Fibroblast of lung (primary cell): Measurements from ENCODE around the gene ABO. TPM values are rescaled to one million over a fixed set of nuclear protein-coding genes. Genes with fewer than 3 reads are reported as not detected.
"Not testable (repeated sequence)": the region's sequence is repeated elsewhere in the genome, so short reads cannot be mapped to it uniquely, and the experiment has no call there.

Experiments used
- DNase-seq, 2 donors: peaks; one replicate each; pipeline versions ENCODE4 v3.0.0 to v3.0.0-alpha.2; 2010; ENCODE audit warnings: low read depth in 2 of 2
- H2AFZ ChIP-seq: 2 replicates; pipeline ENCODE4 v1.5.1; 2012; ENCODE audit warnings: low read length, control low read depth, inconsistent platforms
- H3K27ac ChIP-seq: 2 replicates; pipeline ENCODE4 v1.5.1; 2011; ENCODE audit warnings: low read length, control low read depth; ENCODE audit not compliant: insufficient read depth
- H3K27me3 ChIP-seq: 2 replicates; pipeline ENCODE4 v1.5.1; 2011; ENCODE audit warnings: mild to moderate bottlenecking, low read length; ENCODE audit not compliant: control insufficient read depth, insufficient read depth
- H3K36me3 ChIP-seq: 2 replicates; pipeline ENCODE4 v1.5.1; 2011; ENCODE audit warnings: low read length; ENCODE audit not compliant: control insufficient read depth, insufficient read depth
- H3K4me1 ChIP-seq: 2 replicates; pipeline ENCODE4 v1.5.1; 2011; ENCODE audit warnings: low read length; ENCODE audit not compliant: control insufficient read depth, insufficient read depth; ENCODE audit errors: extremely low read depth
- H3K4me2 ChIP-seq: 2 replicates; pipeline ENCODE4 v1.5.1; 2011; ENCODE audit warnings: low read length, control low read depth; ENCODE audit not compliant: insufficient read depth; ENCODE audit errors: extremely low read depth
- H3K4me3 ChIP-seq, 4 experiments: fragments of 200-600 bp in 1 of 4; sonication (generic) in 1 of 4; replicated peaks in 1 of 4; 2 replicates each; pipeline ENCODE4 v1.5.1; 2011 to 2016; ENCODE audit warnings: low read length in 4 of 4, low read depth in 3 of 4, mild to moderate bottlenecking in 3 of 4, control low read depth in 2 of 4, inconsistent platforms in 1 of 4, mixed read lengths in 1 of 4; ENCODE audit not compliant: insufficient read depth in 1 of 4; ENCODE audit errors: control extremely low read depth in 1 of 4
- H3K79me2 ChIP-seq: 2 replicates; pipeline ENCODE4 v1.5.1; 2012; ENCODE audit warnings: mild to moderate bottlenecking, low read length, inconsistent platforms; ENCODE audit not compliant: control insufficient read depth, insufficient read depth
- H3K9ac ChIP-seq: 2 replicates; pipeline ENCODE4 v1.5.1; 2011; ENCODE audit warnings: mild to moderate bottlenecking, low read length, control low read depth; ENCODE audit not compliant: insufficient read depth
- H3K9me3 ChIP-seq: 2 replicates; pipeline ENCODE4 v1.5.1; 2012; ENCODE audit warnings: low read depth, low read length; ENCODE audit not compliant: control insufficient read depth, insufficient read depth
- H4K20me1 ChIP-seq: 2 replicates; pipeline ENCODE4 v1.5.1; 2011; ENCODE audit warnings: low read length; ENCODE audit not compliant: control insufficient read depth, insufficient read depth; ENCODE audit errors: extremely low read depth
- EZH2 ChIP-seq: IDR thresholded peaks from 2 replicates; pipeline ENCODE4 v1.5.1; 2012; ENCODE audit warnings: low read length, control low read depth, mild to moderate bottlenecking; ENCODE audit errors: missing control alignments
- polyA plus RNA-seq, 2 donors: library from polyadenylated mRNA; depleted of rRNA in 1 of 2; stranded (reverse) in 1 of 2; unstranded in 1 of 2; fragments of >200 nt; gene quantifications; 2 replicates each; pipeline ENCODE4 v1.2.1, GENCODE V29; 2011 to 2012; ENCODE audit warnings: missing spikeins in 1 of 2
- total RNA-seq: library from RNA; depleted of rRNA; stranded (reverse); fragments of >200 nt; gene quantifications from 2 replicates; pipeline ENCODE4 v1.2.1, GENCODE V29; 2014
- TF ChIP-seq, protein P1 (sequence below), 2 donors: IDR thresholded peaks in 1 of 2; conservative IDR thresholded peaks in 1 of 2; 1 replicate in 1 of 2; 2 replicates in 1 of 2; pipeline ENCODE4 v1.5.1; 2011 to 2012; ENCODE audit warnings: low read length in 2 of 2, control low read depth in 1 of 2, inconsistent platforms in 1 of 2, low read depth in 1 of 2, mild to moderate bottlenecking in 1 of 2

The ABO gene
- total and polyA plus RNA-seq, 2 donors (not counting 1 experiment from before 2014, with no cell fraction given): not detected

DNA sequence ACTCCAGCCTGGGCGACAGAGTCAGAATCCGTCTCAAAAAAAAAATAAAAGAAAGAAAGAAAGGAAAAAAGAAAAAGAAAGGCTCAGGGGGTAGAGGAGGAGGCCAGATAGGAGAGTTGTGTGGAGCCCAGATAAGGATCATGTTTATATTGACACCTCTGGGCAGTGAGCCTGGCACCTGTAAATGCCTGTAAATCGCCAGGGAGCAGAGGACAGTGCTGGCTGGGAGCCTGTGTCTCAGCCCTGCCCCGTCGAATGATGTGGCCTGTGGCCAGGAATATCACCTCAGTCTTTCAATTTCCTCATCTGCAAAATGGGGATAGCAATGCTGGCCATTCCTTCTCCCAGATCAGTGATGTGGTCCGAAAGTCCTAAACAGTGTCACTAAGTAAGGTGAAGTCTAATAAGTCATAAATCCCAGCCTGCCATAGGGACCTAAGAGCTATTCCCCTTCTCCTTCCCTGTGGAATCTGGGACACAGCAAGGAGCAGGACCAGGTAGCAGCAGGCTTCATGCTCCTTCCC lies 10.3 kb upstream of the ABO start:
- Histone ChIP-seq H4K20me1 (no peaks in the 10 kb centered on the region), H3K27ac (no peak overlapping the region), H3K27me3 (peaks cover 4% of the 10 kb centered on the region), H3K4me1 (no peaks in the 10 kb centered on the region), H3K4me2 (no peak overlapping the region), H3K36me3 (no peaks in the 10 kb centered on the region), H3K9ac (no peak overlapping the region), H3K9me3 (no peaks in the 10 kb centered on the region), H3K79me2 (no peaks in the 10 kb centered on the region), H3K4me3 (no peak overlapping the region), H2AFZ (no peak overlapping the region)
- TF ChIP-seq, protein P1, sequence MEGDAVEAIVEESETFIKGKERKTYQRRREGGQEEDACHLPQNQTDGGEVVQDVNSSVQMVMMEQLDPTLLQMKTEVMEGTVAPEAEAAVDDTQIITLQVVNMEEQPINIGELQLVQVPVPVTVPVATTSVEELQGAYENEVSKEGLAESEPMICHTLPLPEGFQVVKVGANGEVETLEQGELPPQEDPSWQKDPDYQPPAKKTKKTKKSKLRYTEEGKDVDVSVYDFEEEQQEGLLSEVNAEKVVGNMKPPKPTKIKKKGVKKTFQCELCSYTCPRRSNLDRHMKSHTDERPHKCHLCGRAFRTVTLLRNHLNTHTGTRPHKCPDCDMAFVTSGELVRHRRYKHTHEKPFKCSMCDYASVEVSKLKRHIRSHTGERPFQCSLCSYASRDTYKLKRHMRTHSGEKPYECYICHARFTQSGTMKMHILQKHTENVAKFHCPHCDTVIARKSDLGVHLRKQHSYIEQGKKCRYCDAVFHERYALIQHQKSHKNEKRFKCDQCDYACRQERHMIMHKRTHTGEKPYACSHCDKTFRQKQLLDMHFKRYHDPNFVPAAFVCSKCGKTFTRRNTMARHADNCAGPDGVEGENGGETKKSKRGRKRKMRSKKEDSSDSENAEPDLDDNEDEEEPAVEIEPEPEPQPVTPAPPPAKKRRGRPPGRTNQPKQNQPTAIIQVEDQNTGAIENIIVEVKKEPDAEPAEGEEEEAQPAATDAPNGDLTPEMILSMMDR (conservative IDR thresholded peaks at IDR 0.05 in 1 of 2, IDR thresholded peaks at IDR 0.05 in 1 of 2; ENCODE audit: low read depth in 1 of 2, low read length in 2 of 2): no peak
- no peak for TF ChIP-seq EZH2
- DNase-seq: no peak

DNA sequence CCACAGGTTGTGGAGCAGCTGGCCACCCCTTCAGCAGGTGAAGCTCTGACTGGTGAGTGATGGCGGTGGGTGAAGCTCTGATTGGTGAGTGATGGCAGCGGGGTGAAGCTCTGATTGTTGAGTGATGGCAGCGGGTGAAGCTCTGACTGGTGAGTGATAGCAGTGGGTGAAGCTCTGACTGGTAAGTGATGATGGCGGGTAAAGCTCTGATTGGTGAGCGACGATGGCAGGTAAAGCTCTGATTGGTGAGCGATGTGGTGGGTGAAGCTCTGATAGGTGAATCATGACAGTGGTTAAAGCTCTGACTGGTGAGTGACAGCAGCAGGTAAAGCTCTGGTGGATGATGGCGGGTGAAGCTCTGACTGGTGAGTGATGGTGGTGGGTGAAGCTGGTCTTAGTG lies 9.4 kb upstream of the ABO start:
- H3K9me3 ChIP-seq: no peaks in the 10 kb centered on the region
- no peak for DNase-seq
- TF ChIP-seq, protein P1 (conservative IDR thresholded peaks at IDR 0.05 in 1 of 2, IDR thresholded peaks at IDR 0.05 in 1 of 2; ENCODE audit: low read depth in 1 of 2, low read length in 2 of 2): no peak
- TF ChIP-seq EZH2: no peak
- H3K4me3 ChIP-seq: no peak overlapping the region
- H2AFZ ChIP-seq: no peak overlapping the region
- no peak overlapping the region for H3K9ac ChIP-seq
- no peaks in the 10 kb centered on the region for H3K4me1 ChIP-seq
- H4K20me1 ChIP-seq: no peaks in the 10 kb centered on the region
- H3K79me2 ChIP-seq: no peaks in the 10 kb centered on the region
- no peak overlapping the region for H3K4me2 ChIP-seq
- no peak overlapping the region for H3K27ac ChIP-seq
- H3K36me3 ChIP-seq: no peaks in the 10 kb centered on the region
- H3K27me3 ChIP-seq: peaks cover 4% of the 10 kb centered on the region

DNA sequence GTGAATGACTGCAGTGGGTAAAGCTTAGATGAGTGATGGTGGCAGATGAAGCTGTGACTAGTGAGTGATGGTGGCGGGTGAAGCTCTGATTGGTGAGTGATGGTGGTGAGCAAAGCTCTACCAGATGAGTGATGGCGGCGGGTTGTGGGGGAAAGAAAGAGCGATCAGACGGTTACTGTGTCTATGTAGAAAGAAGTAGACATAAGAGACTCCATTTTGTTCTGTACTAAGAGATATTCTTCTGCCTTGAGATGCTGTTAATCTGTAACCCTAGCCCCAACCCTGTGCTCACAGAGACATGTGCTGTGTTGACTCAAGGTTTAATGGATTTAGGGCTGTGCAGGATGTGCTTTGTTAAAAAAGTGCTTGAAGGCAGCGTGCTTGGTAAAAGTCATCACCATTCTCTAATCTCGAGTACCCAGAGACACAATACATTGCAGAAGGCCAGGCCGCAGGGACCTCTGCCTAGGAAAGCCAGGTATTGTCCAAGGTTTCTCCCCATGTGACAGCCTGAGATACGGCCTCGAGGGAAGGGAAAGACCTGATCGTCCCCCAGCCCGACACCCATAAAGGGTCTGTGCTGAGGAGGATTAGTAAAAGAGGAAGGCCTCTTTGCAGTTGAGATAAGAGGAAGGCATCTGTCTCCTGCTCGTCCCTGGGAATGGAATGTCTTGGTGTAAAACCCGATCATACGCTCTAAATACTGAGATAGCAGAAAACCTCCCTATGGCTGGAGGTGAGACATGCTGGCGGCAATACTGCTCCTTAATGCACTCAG lies 8.4 kb upstream of the ABO start:
- not testable (repeated sequence) for DNase-seq, H4K20me1 ChIP-seq, H3K36me3 ChIP-seq, H3K4me1 ChIP-seq, H3K9me3 ChIP-seq, H3K27ac ChIP-seq, H3K9ac ChIP-seq, H3K79me2 ChIP-seq, H3K4me2 ChIP-seq, H3K4me3 ChIP-seq, H3K27me3 ChIP-seq, H2AFZ ChIP-seq
